ENCODE measurements around the gene ANKRD9. TPM values are rescaled to one million over a fixed set of nuclear protein-coding genes. Genes with fewer than 3 reads are reported as not detected.

Gene ANKRD9
- total RNA-seq, 1 experiment from 2014 or later: 29.8 TPM

DNA sequence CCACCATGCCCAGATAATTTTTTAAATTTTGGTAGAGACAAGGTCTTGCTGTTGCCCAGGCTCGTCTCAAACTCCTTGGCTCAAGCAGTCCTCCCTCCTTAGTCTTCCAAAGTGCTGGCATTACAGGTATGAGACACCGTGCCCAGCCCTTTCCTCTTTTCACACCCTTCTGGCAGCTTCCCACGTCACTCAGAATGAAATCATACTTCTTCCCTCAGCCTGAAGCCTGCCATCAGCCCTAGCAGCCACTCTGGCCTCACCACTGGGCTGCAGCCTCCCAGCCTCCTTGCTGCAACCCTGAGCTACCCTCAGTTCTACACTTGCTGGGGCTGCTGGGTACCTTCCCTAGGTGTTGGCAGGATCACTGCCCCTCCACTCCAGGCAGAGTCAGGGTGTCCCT, 18.2 kb downstream of the ANKRD9 start:
- no peaks in the 10 kb centered on the region for H3K36me3 Mint-ChIP-seq (ENCODE audit: insufficient read depth in 1 of 3, low read depth in 3 of 3)
- H4K91ac ChIP-seq (ENCODE audit: insufficient read length, low read depth, low read length): no peak overlapping the region
- H3K23ac ChIP-seq (ENCODE audit: insufficient read length, low read depth, low read length): no peak overlapping the region
- H3K4me3 Mint-ChIP-seq: no peak overlapping the region
- H3K14ac ChIP-seq (ENCODE audit: insufficient read depth, low read length): no peak overlapping the region; the same call in 1 of the 2 replicates
- H3K4ac ChIP-seq (ENCODE audit: low read depth, low read length): no peak overlapping the region
- H3K23me2 ChIP-seq (ENCODE audit: insufficient read length, low read depth, low read length, poor library complexity, severe bottlenecking): no peaks in the 10 kb centered on the region
- no peak overlapping the region; a peak in 1 of 7 replicates for H3K27ac Mint-ChIP-seq
- no peaks in the 10 kb centered on the region for H4K20me1 ChIP-seq (ENCODE audit: control insufficient read depth, insufficient read depth, insufficient read length)
- peaks cover 3 to 4% of the 10 kb centered on the region in 2 experiments; a peak in 2 of 4 replicates for H3K4me1 Mint-ChIP-seq
- TF ChIP-seq, protein P1, sequence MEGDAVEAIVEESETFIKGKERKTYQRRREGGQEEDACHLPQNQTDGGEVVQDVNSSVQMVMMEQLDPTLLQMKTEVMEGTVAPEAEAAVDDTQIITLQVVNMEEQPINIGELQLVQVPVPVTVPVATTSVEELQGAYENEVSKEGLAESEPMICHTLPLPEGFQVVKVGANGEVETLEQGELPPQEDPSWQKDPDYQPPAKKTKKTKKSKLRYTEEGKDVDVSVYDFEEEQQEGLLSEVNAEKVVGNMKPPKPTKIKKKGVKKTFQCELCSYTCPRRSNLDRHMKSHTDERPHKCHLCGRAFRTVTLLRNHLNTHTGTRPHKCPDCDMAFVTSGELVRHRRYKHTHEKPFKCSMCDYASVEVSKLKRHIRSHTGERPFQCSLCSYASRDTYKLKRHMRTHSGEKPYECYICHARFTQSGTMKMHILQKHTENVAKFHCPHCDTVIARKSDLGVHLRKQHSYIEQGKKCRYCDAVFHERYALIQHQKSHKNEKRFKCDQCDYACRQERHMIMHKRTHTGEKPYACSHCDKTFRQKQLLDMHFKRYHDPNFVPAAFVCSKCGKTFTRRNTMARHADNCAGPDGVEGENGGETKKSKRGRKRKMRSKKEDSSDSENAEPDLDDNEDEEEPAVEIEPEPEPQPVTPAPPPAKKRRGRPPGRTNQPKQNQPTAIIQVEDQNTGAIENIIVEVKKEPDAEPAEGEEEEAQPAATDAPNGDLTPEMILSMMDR (conservative IDR thresholded peaks at IDR 0.05): no peak
- no peak overlapping the region for H3K18ac ChIP-seq (ENCODE audit: insufficient read length, low read depth, low read length)
- H3K9me3 Mint-ChIP-seq: no peaks in the 10 kb centered on the region; a peak in 1 of 5 replicates
- H2BK15ac ChIP-seq (ENCODE audit: low read depth, low read length): no peak overlapping the region
- H3K79me1 ChIP-seq (ENCODE audit: insufficient read depth, low read depth, low read length, poor library complexity, severe bottlenecking): no peaks in the 10 kb centered on the region
- no peaks in the 10 kb centered on the region for H3K4me1 ChIP-seq (ENCODE audit: insufficient read depth, low read length)
- DNase-seq: no peak
- no peaks in the 10 kb centered on the region for H3K27me3 ChIP-seq (ENCODE audit: insufficient read depth, low read length)
- no peak overlapping the region for H3K56ac ChIP-seq (ENCODE audit: insufficient read length, low read depth, low read length)
- no peaks in the 10 kb centered on the region for H3K79me2 ChIP-seq (ENCODE audit: insufficient read depth, low read length)
- no peak overlapping the region for H2BK20ac ChIP-seq (ENCODE audit: low read depth, low read length, poor library complexity, severe bottlenecking)
- H2BK120ac ChIP-seq (ENCODE audit: low read depth, low read length, poor library complexity, severe bottlenecking): no peak overlapping the region
- no peak overlapping the region for H4K5ac ChIP-seq (ENCODE audit: insufficient read length, low read depth, low read length)
- no peak overlapping the region for H2BK12ac ChIP-seq (ENCODE audit: insufficient read length, low read depth, low read length)
- no peaks in the 10 kb centered on the region for H3K9me3 ChIP-seq (ENCODE audit: control insufficient read depth, low read depth, low read length)
- no peak overlapping the region for H4K8ac ChIP-seq (replicated peaks; ENCODE audit: insufficient read length, low read depth, low read length)
- H3T11ph ChIP-seq (ENCODE audit: low read length): no peak overlapping the region
- H3K9ac ChIP-seq (ENCODE audit: extremely low read depth, insufficient read length, low read length): no peak overlapping the region
- WGBS (ENCODE audit: extremely low coverage, insufficient read length, low lambda C conversion rate): no CpG with 5 or more reads among the region's 3 CpGs
- H3K4me2 ChIP-seq (ENCODE audit: insufficient read depth, insufficient read length, low read length): no peak overlapping the region
- no peak overlapping the region for H2BK5ac ChIP-seq (ENCODE audit: insufficient read length, low read length)
- no peak overlapping the region for H3K27ac ChIP-seq (ENCODE audit: insufficient read length, low read depth, low read length)
- no peaks in the 10 kb centered on the region; the same call in 1 of the 2 replicates for H3K27me3 Mint-ChIP-seq (ENCODE audit: low read depth)
- H2AFZ ChIP-seq (ENCODE audit: low read length): no peak overlapping the region
- H2AK5ac ChIP-seq (ENCODE audit: insufficient read length, low read length): no peak overlapping the region

All from H9 (cell line).